Duodenal mucosa (tissue), 2 donors: ENCODE results near the gene CEP350.

Experiments
- H3K27ac ChIP-seq: one replicate; pipeline ENCODE4 v1.7.0; 2013; ENCODE audit warnings: low read depth, low read length
- H3K27me3 ChIP-seq, 2 donors: one replicate each; pipeline ENCODE4 v1.7.0; 2013; ENCODE audit warnings: low read length in 2 of 2, control low read depth in 1 of 2; ENCODE audit not compliant: insufficient read depth in 2 of 2, control insufficient read depth in 1 of 2
- H3K36me3 ChIP-seq, 2 donors: one replicate each; pipeline ENCODE4 v1.7.0; 2013; ENCODE audit warnings: low read length in 2 of 2, control low read depth in 1 of 2; ENCODE audit not compliant: insufficient read depth in 2 of 2, control insufficient read depth in 1 of 2
- H3K4me1 ChIP-seq, 2 donors: one replicate each; pipeline ENCODE4 v1.7.0; 2013; ENCODE audit warnings: low read length in 2 of 2, control low read depth in 1 of 2; ENCODE audit not compliant: insufficient read depth in 2 of 2, control insufficient read depth in 1 of 2
- H3K4me3 ChIP-seq, 2 donors: one replicate each; pipeline ENCODE4 v1.7.0; 2013; ENCODE audit warnings: low read length in 2 of 2, low read depth in 1 of 2
- H3K9ac ChIP-seq, 2 donors: one replicate each; pipeline ENCODE4 v1.7.0; 2013; ENCODE audit warnings: low read length in 2 of 2, low read depth in 1 of 2
- H3K9me3 ChIP-seq, 2 donors: one replicate each; pipeline ENCODE4 v1.7.0; 2013; ENCODE audit warnings: low read length in 2 of 2, control low read depth in 1 of 2; ENCODE audit not compliant: control insufficient read depth in 1 of 2

Gene CEP350

GRCh38 chr1:180158149-180159147, 203.8 kb downstream of the CEP350 start:
- peak overlapping the region; percentile 16 for H3K27ac ChIP-seq
- H3K36me3 ChIP-seq, result no peaks in the 10 kb centered on the region
- H3K4me1 ChIP-seq, result peaks cover 47 to 61% of the 10 kb centered on the region in 2 donors
- H3K9ac ChIP-seq, result peak overlapping the region; percentile 16 to 40
- no peaks in the 10 kb centered on the region for H3K27me3 ChIP-seq
- H3K9me3 ChIP-seq, result no peaks in the 10 kb centered on the region
- H3K4me3 ChIP-seq, result peak overlapping the region; percentile 34 to 84

DNA sequence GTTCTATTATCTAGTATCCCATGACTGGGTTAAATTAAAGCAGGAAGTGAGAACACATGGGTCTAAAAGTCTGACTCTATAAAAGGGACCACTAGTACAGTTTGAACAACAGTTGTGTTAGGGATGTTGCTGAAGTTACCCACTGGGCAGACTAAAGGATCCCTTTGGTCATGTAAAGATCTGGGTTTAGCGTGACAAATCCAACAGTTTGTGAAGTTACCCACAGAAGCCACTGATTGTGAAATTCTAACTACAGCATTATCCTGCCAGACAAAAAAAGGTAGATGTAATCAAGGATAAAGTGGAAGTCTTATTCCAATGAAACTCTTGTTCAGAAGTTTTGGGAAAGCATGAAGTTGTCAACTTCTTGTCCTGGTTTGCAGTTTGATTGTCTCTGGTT, 205.7 kb downstream of the CEP350 start:
- Histone ChIP-seq H3K9me3 (no peaks in the 10 kb centered on the region), H3K4me1 (peaks cover 40 to 63% of the 10 kb centered on the region in 2 donors), H3K36me3 (no peaks in the 10 kb centered on the region), H3K9ac (no peak overlapping the region), H3K27me3 (no peaks in the 10 kb centered on the region), H3K27ac (no peak overlapping the region), H3K4me3 (no peak overlapping the region)

DNA sequence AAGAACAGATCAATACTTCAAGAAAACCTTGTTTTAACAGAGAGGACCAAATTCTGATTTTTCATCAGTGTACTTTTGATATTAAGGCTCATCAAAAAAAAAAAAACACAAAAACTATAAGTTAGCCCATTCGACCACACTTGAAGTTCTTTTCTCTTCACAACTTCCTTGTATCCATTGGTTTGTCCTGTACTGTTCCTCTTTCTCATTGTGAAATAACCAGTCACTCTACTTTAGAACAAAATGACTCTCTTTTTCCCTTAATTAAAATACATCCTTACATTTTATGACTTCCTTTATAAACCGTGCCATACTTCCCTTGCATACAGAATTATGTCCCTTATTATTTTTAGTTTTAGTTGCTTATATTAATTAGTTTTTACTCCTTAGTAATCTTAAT, 208.4 kb downstream of the CEP350 start:
- no peak overlapping the region for H3K9ac ChIP-seq
- no peak overlapping the region for H3K27ac ChIP-seq
- H3K4me1 ChIP-seq, result peaks cover 34 to 61% of the 10 kb centered on the region in 2 donors
- H3K4me3 ChIP-seq, result no peak overlapping the region
- no peaks in the 10 kb centered on the region for H3K27me3 ChIP-seq
- no peaks in the 10 kb centered on the region for H3K9me3 ChIP-seq
- no peaks in the 10 kb centered on the region for H3K36me3 ChIP-seq
